NCI-H146 treated with DMSO at 0.1 percent for 48 hours (cell line): Measurements from ENCODE around the gene PHACTR1.
"Not testable (repeated sequence)": the region's sequence is repeated elsewhere in the genome, so short reads cannot be mapped to it uniquely, and the experiment has no call there.

Experiments
- DNase-seq: peaks from one replicate; lab custom pipeline; 2025; ENCODE audit not compliant: unreplicated experiment; lab: John Stamatoyannopoulos, UW

Gene PHACTR1

GRCh38 chr6:12748815-12749521 is 32.4 kb downstream of the PHACTR1 start:
- no peak for DNase-seq

DNA sequence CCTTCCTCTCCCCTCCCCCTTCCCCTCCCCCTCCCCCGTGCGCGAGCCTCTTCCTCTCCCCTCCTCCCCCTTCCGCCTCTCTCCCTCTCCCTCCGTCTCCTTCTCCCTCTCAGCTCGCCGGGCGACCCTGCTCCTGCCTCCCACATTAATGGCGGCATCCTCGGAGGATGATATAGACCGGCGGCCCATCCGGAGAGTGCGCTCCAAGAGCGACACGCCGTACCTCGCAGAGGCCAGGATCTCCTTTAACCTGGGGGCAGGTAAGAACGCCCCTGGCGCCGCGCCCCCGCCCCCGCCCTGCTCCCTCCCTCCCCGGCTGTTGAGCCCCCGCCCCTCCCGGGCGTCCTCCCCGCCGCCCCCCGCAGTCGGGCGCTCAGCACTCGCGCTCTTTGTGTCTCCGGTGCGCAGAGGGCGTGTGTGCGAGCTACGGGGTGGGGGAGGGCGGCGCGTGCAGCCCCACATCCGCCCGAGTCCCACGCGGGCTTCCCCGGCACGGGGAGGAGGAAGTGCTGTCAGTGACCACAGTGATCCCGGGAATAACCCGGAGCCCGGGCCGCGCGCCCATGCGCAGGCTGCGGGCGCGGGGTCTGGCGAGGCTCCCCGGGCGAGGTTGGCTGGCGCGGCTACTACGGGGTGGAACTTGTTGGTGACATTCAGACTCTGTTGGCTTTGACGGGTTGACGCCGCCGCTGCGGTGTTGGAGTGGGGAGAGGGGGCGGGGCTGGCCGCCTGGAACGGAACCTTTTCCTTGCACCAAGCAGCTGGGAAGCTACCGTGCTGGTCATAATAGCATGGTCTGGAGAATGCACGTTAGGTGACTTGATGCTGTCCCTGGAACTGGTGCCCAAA is 33.2 kb downstream of the PHACTR1 start:
- DNase-seq = peak; percentile 23

- DNase-seq = no peak
Observed at GRCh38 chr6:12750416-12750815, 33.8 kb downstream of the PHACTR1 start.

DNA sequence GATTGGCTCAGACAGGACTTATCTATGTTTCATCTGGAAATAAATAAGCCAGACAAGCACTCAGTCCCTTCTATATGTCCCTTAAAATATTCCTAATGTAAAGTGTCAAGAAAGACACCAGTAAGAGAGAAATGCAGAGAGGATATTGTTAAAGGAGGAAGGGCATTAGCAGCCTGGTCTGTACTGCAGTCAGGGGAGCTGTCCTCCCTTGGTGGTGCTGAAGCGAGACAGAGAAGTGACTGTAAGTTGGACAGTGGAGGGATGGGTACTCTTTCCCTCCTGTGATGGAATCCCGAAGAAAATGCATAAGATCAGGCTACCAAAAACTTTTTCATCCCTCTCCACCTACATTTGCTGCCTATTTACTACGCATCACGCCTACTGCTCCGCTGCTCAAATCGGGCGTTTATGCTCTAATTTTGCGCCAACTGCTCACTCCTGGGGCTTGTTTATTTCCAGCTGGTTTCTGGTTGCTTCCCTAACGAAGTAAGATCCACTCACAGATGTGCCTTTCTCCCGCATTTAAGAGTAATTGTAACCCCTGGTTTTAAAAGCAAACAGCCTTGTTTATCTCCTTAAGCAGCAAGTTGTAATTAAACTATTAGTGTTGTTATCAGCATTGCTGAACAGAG is 35.2 kb downstream of the PHACTR1 start:
- DNase-seq = no peak

GRCh38 chr6:12753036-12753435 is 36.5 kb downstream of the PHACTR1 start:
- DNase-seq = no peak

DNA sequence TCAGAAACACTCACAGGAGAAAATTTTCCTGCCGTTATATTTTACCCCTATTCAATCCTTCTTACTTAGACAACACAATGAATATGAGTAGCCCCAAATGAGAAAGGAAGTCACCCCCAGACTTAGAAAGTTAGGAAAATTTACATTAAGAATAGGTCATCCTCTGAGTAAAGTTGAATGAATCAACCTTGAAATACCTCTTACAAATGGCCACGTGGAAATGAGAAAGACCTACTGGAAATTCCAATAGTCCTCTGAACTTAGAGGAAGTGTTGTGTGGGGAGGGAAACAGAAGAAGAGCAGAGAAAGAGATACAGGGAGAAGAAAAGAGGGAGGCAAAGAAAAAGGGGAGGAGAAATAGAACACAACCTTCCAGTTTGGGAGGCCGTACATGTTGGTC is 43.7 kb downstream of the PHACTR1 start:
- DNase-seq = no peak

DNA sequence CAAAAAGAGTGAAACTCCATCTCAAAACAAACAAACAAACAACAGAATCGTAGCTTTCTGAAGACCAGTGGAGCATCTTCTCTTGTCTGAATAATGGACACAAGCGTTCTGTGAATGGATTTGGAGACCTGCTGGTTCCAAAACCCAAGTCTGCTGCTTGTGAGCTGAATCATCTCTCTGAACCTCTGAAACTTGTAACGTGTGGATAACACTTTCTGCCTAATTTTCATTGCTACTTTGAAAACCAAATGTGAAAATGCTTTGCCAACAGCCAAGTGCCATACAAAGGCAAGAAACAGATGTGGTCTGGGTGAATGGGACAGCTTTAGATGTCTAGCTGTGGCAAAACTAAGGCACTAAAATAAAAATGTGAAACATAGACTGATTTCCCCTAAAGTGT is 44.3 kb downstream of the PHACTR1 start:
- DNase-seq = no peak

- DNase-seq = no peak
Observed at GRCh38 chr6:12761376-12762115, 45.0 kb downstream of the PHACTR1 start.

DNA sequence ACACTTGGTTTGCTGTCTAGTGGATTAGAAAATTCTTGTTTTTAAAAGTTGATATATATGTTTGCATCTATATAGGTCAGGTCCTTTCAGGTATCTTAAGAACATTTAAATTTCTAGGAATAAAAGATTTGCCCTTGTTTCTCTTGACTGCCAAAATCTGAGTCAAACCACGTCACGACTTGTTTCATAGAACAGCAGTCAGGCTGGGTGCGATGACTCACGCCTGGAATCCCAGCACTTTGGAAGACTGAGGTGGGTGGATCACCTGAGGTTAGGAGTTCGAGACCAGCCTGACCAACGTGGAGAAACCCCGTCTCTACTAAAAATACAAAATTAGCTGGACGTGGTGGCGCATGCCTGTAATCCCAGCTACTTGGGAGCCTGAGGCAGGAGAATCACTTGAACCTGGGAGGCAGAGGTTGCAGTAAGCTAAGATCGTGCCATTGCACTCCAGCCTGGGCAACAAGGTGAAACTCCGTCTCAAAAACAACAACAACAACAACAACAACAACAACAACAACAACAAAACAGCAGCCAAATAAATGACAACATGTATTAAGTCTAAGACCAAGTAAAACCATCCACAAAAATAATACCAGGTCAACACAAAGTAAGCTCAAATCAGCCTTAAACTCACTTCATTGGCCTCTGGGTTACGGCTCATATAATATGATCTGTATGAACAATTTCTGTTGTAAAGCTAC is 46.3 kb downstream of the PHACTR1 start:
- DNase-seq = not testable (repeated sequence)

DNA sequence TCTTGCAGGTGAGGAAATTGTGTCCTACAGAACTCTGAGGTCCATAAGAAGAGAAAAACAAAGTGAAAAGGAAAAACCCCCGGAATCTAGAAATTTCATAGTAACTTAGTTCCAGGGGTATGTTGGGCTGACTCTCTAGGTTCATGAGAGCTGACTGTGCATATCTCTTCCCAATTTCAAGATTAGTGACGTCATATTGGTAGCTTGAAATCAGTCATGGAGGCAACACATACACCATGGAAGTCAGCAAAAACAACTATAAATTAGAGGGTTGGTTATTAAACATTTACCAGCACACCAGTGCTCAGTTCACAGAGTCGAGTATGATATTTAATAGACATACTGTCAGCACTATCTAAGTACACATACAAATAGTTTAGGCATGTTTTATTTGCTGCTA is 49.8 kb downstream of the PHACTR1 start:
- no peak for DNase-seq

GRCh38 chr6:12767016-12767415 is 50.4 kb downstream of the PHACTR1 start:
- no peak for DNase-seq

DNA sequence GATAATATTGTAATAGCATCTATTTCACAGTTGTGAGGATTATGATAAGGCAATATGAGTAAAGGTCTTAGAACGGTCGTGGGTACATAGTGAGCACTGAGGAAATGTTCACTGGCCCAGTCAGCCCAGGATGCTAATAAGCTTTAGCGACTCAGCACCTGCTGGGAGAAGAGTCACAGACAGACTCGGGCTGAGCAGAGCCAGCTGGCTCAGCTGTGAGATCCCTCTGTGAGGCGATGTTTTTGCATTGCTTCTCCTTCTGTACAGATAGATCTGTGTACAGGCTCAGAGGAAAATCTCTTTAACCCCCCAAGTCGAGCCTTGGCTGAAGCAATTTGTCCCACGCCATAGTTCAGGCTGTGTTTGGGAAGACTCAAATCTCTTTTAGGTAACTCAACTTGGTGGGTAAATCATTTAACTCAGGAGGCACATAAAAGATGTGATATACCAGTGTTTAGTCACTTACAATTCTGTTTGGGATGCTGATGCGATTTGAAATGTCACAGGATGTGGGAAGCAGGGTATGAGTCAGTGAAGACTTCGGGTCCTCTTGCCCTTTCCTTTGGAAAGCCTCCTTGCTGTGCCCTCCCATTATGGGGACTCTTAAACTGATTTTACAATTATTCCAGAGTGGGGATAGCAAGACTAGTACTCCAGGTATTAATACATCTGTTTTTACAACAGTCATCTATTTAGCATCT is 53.1 kb downstream of the PHACTR1 start:
- DNase-seq = no peak

GRCh38 chr6:12772416-12772815 is 55.8 kb downstream of the PHACTR1 start:
- DNase-seq = no peak

DNA sequence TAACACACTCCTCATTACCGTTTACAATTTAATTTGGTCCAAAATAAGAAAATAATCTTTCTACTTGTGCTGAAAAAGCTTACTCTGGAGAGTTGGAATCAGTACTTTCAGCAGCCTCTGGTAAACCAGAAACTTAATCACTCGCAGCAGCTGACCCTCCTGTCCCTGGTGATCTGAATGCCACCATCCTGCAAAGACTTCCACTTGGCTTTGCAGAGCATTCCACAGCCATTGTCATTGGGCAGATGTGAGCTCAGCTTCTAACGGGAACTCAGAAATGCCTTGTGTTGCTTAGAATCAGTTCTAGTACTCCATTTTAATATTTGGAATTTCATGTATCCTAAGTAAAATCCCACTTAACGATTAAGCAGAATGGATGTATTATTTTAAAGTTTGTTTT is 59.7 kb downstream of the PHACTR1 start:
- no peak for DNase-seq

- no peak for DNase-seq
Observed at GRCh38 chr6:12779772-12780171, 63.2 kb downstream of the PHACTR1 start.

GRCh38 chr6:12782136-12782535 is 65.6 kb downstream of the PHACTR1 start:
- no peak for DNase-seq

DNA sequence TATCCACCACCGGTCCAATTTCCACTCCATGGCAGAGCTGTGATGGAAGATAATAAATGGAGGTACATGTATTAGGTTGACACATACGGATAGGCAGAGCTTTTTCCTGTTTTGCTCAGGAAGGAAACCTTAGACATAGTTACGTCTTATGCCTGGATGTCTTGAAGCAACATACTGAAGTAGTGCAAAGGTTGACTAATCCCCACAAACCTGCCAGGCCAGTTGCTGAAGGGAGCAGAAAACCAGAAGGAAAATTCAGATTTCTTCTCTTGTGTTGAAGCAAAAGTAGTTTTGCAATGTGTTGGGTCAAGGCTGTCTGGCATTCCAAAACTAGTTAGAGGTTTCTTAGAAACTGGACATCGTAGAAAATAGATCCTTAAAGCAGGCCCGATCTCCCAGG is 68.7 kb downstream of the PHACTR1 start:
- no peak for DNase-seq

DNA sequence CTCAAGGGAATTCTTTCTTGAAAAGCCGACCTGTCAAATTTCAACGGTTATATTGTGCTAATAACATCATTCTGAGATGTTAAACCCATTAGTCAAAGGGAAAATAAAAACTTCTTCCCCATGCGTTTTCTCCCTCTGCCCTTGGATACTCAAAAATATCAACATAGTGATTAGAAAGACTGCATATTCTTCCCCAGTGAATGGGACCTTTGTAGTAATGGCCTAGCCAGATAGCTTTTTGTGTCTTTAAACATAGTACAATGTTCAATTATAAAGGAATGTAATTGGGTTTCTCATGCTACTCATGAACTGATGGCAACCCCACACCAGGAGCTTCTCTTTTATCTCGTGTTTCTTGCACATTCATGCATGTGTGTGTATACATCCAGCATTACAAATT is 69.4 kb downstream of the PHACTR1 start:
- DNase-seq = no peak

DNA sequence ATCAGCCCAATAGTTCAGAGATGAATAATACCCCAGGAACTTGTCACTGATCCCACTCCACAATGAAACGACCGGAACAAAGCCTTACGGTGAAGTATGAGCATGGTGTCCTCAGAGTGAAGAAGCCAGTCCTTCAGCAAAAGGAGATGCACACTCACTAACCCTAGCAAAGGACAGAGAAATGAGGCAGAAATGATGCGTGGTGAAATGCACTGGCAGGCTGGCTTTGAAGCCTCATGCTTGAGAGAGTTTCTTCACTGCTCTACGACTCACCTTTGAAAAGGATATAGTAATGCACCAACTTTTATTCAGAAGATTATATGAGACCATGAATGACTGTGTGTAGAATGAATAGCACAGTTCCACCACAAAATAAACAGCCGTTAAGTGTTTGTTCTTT is 74.8 kb downstream of the PHACTR1 start:
- no peak for DNase-seq

- no peak for DNase-seq
Observed at GRCh38 chr6:12798326-12798725, 81.8 kb downstream of the PHACTR1 start.
